ENCODE results near the gene RFWD3.

RFWD3 gene

GRCh38 chr16:74580833-74581232, 85.8 kb downstream of the RFWD3 start:
- no peaks in the 10 kb centered on the region for H3K4me1 ChIP-seq (ENCODE audit: control insufficient read depth, insufficient read depth, low read length)
- no peak overlapping the region for H3K4me3 ChIP-seq (ENCODE audit: low read length in 2 of 2)
- no peaks in the 10 kb centered on the region for H3K27me3 ChIP-seq (ENCODE audit: control insufficient read depth in 1 of 2, insufficient read depth in 2 of 2, low read length in 2 of 2)
- no peak overlapping the region for H3K9ac ChIP-seq (ENCODE audit: low read length in 2 of 2)
- H3K27ac ChIP-seq (ENCODE audit: low read length): no peak overlapping the region
- no peaks in the 10 kb centered on the region for H3K9me3 ChIP-seq (ENCODE audit: control insufficient read depth in 2 of 2, low read length in 2 of 2)
- no peaks in the 10 kb centered on the region for H3K36me3 ChIP-seq (ENCODE audit: control insufficient read depth in 2 of 2, insufficient read depth in 2 of 2, low read length in 2 of 2)

DNA sequence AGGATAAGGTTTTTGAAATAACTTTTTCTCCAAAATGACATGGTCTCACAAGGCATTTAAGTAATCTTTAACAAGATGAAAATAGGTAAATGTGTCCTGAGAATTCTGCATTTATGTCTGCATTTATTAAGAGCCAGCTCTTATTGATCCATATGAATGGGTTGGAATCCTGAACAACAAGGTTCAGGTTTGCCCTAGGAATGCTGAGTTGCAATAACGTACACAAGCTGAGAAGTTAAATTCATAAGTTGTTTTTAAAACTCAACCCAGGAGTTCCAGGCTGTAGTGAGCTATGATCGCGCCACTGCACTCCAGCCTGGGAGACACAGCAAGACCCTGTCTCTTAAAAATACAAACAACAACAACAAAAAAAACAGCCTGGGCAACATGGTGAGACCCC, 87.8 kb downstream of the RFWD3 start:
- no peaks in the 10 kb centered on the region for H3K9me3 ChIP-seq (ENCODE audit: control insufficient read depth in 2 of 2, low read length in 2 of 2)
- no peaks in the 10 kb centered on the region for H3K27me3 ChIP-seq (ENCODE audit: control insufficient read depth in 1 of 2, insufficient read depth in 2 of 2, low read length in 2 of 2)
- no peaks in the 10 kb centered on the region for H3K36me3 ChIP-seq (ENCODE audit: control insufficient read depth in 2 of 2, insufficient read depth in 2 of 2, low read length in 2 of 2)
- H3K4me1 ChIP-seq (ENCODE audit: control insufficient read depth, insufficient read depth, low read length): no peaks in the 10 kb centered on the region
- no peak overlapping the region for H3K4me3 ChIP-seq (ENCODE audit: low read length in 2 of 2)
- H3K9ac ChIP-seq (ENCODE audit: low read length in 2 of 2): no peak overlapping the region
- no peak overlapping the region for H3K27ac ChIP-seq (ENCODE audit: low read length)

- no peak overlapping the region for H3K9ac ChIP-seq (ENCODE audit: low read length in 2 of 2)
- no peaks in the 10 kb centered on the region for H3K27me3 ChIP-seq (ENCODE audit: control insufficient read depth in 1 of 2, insufficient read depth in 2 of 2, low read length in 2 of 2)
- no peak overlapping the region for H3K27ac ChIP-seq (ENCODE audit: low read length)
- no peaks in the 10 kb centered on the region for H3K4me1 ChIP-seq (ENCODE audit: control insufficient read depth, insufficient read depth, low read length)
- no peak overlapping the region for H3K4me3 ChIP-seq (ENCODE audit: low read length in 2 of 2)
- no peaks in the 10 kb centered on the region for H3K36me3 ChIP-seq (ENCODE audit: control insufficient read depth in 2 of 2, insufficient read depth in 2 of 2, low read length in 2 of 2)
- no peaks in the 10 kb centered on the region for H3K9me3 ChIP-seq (ENCODE audit: control insufficient read depth in 2 of 2, low read length in 2 of 2)
Observed at GRCh38 chr16:74578433-74578832, 88.2 kb downstream of the RFWD3 start.

DNA sequence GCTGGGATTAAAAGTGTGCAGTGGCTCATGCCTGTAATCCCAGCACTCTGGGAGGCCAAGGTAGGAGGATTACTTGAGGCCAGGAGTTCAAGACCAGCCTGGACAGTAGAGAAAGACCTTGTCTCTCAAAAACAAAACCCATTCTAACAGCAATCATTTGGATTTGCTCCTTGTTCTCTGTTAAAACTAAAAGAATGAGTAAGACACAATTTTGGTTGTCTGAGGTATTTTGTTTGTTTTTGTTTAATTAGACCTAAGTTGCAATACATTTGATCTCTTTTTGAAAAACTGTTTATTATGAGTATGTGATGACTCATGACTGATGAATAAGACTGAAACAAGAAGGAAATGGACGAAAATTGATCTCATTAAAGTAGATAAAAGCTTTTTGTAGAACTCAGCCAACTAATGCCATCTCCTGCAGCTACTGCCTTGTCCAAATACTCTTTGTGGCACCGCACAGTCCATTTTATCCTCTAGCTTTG, 88.8 kb downstream of the RFWD3 start:
- Histone ChIP-seq H3K27me3 (ENCODE audit: control insufficient read depth in 1 of 2, insufficient read depth in 2 of 2, low read length in 2 of 2) (no peaks in the 10 kb centered on the region), H3K4me1 (ENCODE audit: control insufficient read depth, insufficient read depth, low read length) (no peaks in the 10 kb centered on the region), H3K9ac (ENCODE audit: low read length in 2 of 2) (no peak overlapping the region), H3K27ac (ENCODE audit: low read length) (no peak overlapping the region), H3K9me3 (ENCODE audit: control insufficient read depth in 2 of 2, low read length in 2 of 2) (no peaks in the 10 kb centered on the region), H3K36me3 (ENCODE audit: control insufficient read depth in 2 of 2, insufficient read depth in 2 of 2, low read length in 2 of 2) (no peaks in the 10 kb centered on the region), H3K4me3 (ENCODE audit: low read length in 2 of 2) (no peak overlapping the region)

GRCh38 chr16:74575807-74576643, 90.7 kb downstream of the RFWD3 start:
- H3K4me3 ChIP-seq (ENCODE audit: low read length in 2 of 2): no peak overlapping the region
- H3K9ac ChIP-seq (ENCODE audit: low read length in 2 of 2): no peak overlapping the region
- H3K36me3 ChIP-seq (ENCODE audit: control insufficient read depth in 2 of 2, insufficient read depth in 2 of 2, low read length in 2 of 2): no peaks in the 10 kb centered on the region
- H3K27me3 ChIP-seq (ENCODE audit: control insufficient read depth in 1 of 2, insufficient read depth in 2 of 2, low read length in 2 of 2): no peaks in the 10 kb centered on the region
- H3K4me1 ChIP-seq (ENCODE audit: control insufficient read depth, insufficient read depth, low read length): peaks cover 2% of the 10 kb centered on the region
- H3K9me3 ChIP-seq (ENCODE audit: control insufficient read depth in 2 of 2, low read length in 2 of 2): no peaks in the 10 kb centered on the region
- no peak overlapping the region for H3K27ac ChIP-seq (ENCODE audit: low read length)

GRCh38 chr16:74575175-74575806, 91.4 kb downstream of the RFWD3 start:
- H3K27me3 ChIP-seq (ENCODE audit: control insufficient read depth in 1 of 2, insufficient read depth in 2 of 2, low read length in 2 of 2): no peaks in the 10 kb centered on the region
- H3K36me3 ChIP-seq (ENCODE audit: control insufficient read depth in 2 of 2, insufficient read depth in 2 of 2, low read length in 2 of 2): no peaks in the 10 kb centered on the region
- H3K4me3 ChIP-seq (ENCODE audit: low read length in 2 of 2): no peak overlapping the region
- peaks cover 2% of the 10 kb centered on the region for H3K4me1 ChIP-seq (ENCODE audit: control insufficient read depth, insufficient read depth, low read length)
- H3K9me3 ChIP-seq (ENCODE audit: control insufficient read depth in 2 of 2, low read length in 2 of 2): no peaks in the 10 kb centered on the region
- H3K9ac ChIP-seq (ENCODE audit: low read length in 2 of 2): no peak overlapping the region
- no peak overlapping the region for H3K27ac ChIP-seq (ENCODE audit: low read length)

- Histone ChIP-seq H3K4me3 (ENCODE audit: low read length in 2 of 2) (no peak overlapping the region), H3K4me1 (ENCODE audit: control insufficient read depth, insufficient read depth, low read length) (peaks cover 2% of the 10 kb centered on the region), H3K36me3 (ENCODE audit: control insufficient read depth in 2 of 2, insufficient read depth in 2 of 2, low read length in 2 of 2) (no peaks in the 10 kb centered on the region), H3K27me3 (ENCODE audit: control insufficient read depth in 1 of 2, insufficient read depth in 2 of 2, low read length in 2 of 2) (no peaks in the 10 kb centered on the region), H3K9ac (ENCODE audit: low read length in 2 of 2) (no peak overlapping the region), H3K9me3 (ENCODE audit: control insufficient read depth in 2 of 2, low read length in 2 of 2) (no peaks in the 10 kb centered on the region), H3K27ac (ENCODE audit: low read length) (no peak overlapping the region)
Observed at GRCh38 chr16:74574146-74574545, 92.5 kb downstream of the RFWD3 start.

DNA sequence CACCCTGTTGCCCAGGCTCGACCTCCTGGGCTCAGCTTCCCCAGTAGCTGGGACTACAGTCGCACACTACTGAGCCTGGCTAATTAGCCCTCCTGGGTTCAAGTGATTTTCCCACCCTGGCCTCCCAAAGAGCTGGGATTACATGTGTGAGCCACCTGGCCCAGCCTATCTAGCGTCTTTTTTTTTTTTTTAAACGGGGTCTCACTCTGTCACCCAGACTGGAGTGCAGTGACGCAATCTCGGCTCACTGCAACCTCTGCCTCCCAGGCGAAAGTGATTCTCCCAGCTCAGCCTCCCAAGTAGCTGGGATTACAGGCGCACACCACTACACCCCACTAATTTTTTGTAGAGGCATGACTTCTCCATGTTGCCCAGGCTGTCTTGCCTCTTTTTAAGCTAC, 93.1 kb downstream of the RFWD3 start:
- Histone ChIP-seq H3K27ac (ENCODE audit: low read length) (no peak overlapping the region), H3K36me3 (ENCODE audit: control insufficient read depth in 2 of 2, insufficient read depth in 2 of 2, low read length in 2 of 2) (no peaks in the 10 kb centered on the region), H3K9ac (ENCODE audit: low read length in 2 of 2) (no peak overlapping the region), H3K4me1 (ENCODE audit: control insufficient read depth, insufficient read depth, low read length) (peaks cover 2% of the 10 kb centered on the region), H3K9me3 (ENCODE audit: control insufficient read depth in 2 of 2, low read length in 2 of 2) (no peaks in the 10 kb centered on the region), H3K27me3 (ENCODE audit: control insufficient read depth in 1 of 2, insufficient read depth in 2 of 2, low read length in 2 of 2) (no peaks in the 10 kb centered on the region), H3K4me3 (ENCODE audit: low read length in 2 of 2) (no peak overlapping the region)
